HG03457 (cell line): ENCODE measurements around the gene FOXN3.

Source experiments
- ATAC-seq: cut with Tn5 transposase; IDR thresholded peaks from one replicate; pipeline ENCODE4 v1.9.1; 2021; ENCODE audit warnings: moderate number of reproducible peaks; ENCODE audit not compliant: unreplicated experiment

The FOXN3 gene

GRCh38 chr14:89384636-89385035 is 32.4 kb downstream of the FOXN3 start:
- no peak for ATAC-seq

- ATAC-seq = peak; percentile 80
These were observed 33.0 kb downstream of the FOXN3 start for GRCh38 chr14:89384023-89384422.

GRCh38 chr14:89382901-89383845 is 33.9 kb downstream of the FOXN3 start:
- ATAC-seq = no peak

GRCh38 chr14:89382487-89382886 is 34.5 kb downstream of the FOXN3 start:
- no peak for ATAC-seq

- ATAC-seq = no peak
These were observed 36.9 kb downstream of the FOXN3 start for GRCh38 chr14:89379891-89380820.

GRCh38 chr14:89379006-89379405 is 38.0 kb downstream of the FOXN3 start:
- no peak for ATAC-seq

- peak; percentile 83 for ATAC-seq
These were observed 38.9 kb downstream of the FOXN3 start for GRCh38 chr14:89378119-89378518.

GRCh38 chr14:89377544-89377943 is 39.5 kb downstream of the FOXN3 start:
- no peak for ATAC-seq

GRCh38 chr14:89374908-89375307 is 42.1 kb downstream of the FOXN3 start:
- no peak for ATAC-seq

- no peak for ATAC-seq
These were observed 43.8 kb downstream of the FOXN3 start for GRCh38 chr14:89373185-89373584.

- no peak for ATAC-seq
These were observed 44.5 kb downstream of the FOXN3 start for GRCh38 chr14:89372512-89372883.

- no peak for ATAC-seq
These were observed 45.2 kb downstream of the FOXN3 start for GRCh38 chr14:89371585-89372511.

GRCh38 chr14:89370781-89371180 is 46.3 kb downstream of the FOXN3 start:
- ATAC-seq = no peak

- no peak for ATAC-seq
These were observed 46.7 kb downstream of the FOXN3 start for GRCh38 chr14:89370381-89370780.

GRCh38 chr14:89369656-89370055 is 47.4 kb downstream of the FOXN3 start:
- no peak for ATAC-seq

GRCh38 chr14:89368490-89369477 is 48.2 kb downstream of the FOXN3 start:
- ATAC-seq = no peak

- no peak for ATAC-seq
These were observed 49.3 kb downstream of the FOXN3 start for GRCh38 chr14:89367779-89368120.

- ATAC-seq = no peak
These were observed 49.9 kb downstream of the FOXN3 start for GRCh38 chr14:89366864-89367778.
